GM21786 (cell line): Measurements from ENCODE around the gene SYAP1.
"Not testable (repeated sequence)": the region's sequence is repeated elsewhere in the genome, so short reads cannot be mapped to it uniquely, and the experiment has no call there.

Source experiments
- ATAC-seq: cut with Tn5 transposase; IDR thresholded peaks from one replicate; pipeline ENCODE4 v1.9.1; 2021; ENCODE audit not compliant: unreplicated experiment

SYAP1 gene, protein sequence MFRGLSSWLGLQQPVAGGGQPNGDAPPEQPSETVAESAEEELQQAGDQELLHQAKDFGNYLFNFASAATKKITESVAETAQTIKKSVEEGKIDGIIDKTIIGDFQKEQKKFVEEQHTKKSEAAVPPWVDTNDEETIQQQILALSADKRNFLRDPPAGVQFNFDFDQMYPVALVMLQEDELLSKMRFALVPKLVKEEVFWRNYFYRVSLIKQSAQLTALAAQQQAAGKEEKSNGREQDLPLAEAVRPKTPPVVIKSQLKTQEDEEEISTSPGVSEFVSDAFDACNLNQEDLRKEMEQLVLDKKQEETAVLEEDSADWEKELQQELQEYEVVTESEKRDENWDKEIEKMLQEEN

DNA sequence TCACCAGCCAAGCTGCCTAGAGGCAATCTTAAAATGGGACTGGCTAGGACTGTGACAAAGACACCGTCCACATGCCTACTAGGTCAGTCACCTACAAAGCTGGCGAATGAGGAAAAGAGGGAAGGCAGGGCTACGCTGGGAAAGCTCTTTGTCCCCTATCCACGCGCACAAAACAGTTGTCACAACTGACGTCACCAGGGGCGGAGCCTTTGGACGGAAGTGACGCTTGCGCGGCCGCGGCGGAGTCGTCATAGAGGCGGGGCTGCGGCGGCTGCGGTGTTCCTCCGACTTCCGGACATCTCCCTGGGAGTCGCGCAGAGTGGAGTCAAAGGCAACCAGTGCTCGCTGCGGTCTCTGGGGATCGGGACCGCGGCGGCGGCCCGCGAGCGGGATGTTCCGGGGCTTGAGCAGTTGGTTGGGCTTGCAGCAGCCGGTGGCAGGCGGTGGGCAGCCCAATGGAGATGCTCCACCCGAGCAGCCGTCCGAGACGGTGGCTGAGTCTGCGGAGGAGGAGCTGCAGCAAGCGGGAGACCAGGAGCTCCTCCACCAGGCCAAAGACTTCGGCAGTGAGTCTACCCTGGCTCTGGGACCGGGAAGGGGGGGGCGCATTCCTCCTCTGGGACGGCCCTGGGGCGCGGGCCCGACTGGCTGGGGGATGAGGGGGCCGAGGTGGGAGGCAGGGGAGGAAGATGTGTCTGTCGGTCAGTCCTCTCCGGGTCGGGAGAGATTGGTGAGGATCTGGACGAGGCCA is at the start of gene SYAP1:
SYAP1 (plus strand) TSS at position 279 of the 751 bp plus-strand sequence; CDS start at position 392, 113 bp downstream.
- peak; percentile 99 for ATAC-seq

DNA sequence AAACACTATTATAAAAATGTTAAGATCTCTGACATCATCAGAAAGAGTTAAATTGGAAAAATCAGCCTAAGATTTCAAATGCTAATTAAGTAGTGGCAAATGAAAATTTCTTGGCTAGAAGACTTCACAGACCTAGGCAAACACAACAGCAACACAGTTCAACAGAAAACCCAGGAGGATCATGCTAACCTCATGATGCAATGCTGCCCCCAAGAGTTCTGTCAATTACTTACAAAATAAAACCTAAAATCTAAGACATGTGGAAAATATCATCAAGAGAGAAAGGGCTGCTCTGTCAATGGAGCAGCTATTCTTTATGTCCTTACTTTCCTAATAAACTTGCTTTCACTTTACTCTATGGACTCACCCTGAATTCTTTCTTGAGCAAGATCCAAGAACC is 48.4 kb upstream of the SYAP1 start:
- ATAC-seq = no peak

DNA sequence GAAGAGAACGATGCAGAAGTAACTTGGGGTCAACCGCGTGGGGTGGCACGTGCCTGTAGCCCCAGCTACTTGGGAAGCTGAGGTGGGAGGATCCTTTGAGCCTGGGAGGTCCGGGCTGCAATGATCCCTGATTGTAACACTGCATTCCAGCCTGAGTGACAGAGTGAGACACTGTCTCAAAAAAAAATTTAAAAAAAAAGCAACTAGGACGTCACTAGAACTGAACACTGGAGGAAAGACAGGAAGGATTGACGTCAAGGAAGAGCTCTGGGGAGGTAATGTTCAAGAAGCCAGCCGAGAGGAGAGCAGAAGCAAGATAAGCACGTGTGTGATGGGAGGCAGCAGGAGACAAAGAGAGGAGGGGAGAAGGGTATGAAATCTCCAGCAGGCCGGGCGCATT is 40.7 kb upstream of the SYAP1 start:
- ATAC-seq = no peak

DNA sequence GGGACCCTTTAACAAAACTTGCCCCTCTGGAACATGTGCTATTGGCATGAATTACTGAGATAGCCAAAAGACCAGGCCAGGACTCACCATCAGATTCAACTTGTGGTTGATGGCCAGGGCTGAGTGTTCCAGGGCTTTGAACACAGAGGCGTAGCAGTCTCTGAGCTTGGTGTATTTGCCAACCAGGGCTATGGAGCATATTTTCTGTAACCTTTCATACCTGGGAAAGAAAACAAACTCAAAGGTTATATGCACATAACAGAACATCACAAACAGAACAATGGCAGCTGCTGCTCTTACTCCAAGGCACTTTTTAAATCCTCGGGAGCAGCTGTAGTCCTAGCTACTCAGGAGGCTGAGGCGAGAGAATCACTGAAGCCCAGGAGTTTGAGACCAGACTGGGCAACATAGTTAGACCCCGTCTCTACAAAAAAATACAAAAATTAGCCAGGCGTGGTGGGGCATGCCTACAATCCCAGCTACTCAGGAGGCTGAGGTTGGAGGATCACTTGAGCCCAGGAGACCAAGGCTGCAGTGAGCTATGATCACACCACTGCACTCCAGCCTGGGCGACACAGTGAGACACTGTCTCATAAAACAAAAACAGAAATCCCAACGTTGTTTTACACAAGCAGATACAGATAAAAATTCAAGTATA is 36.3 kb upstream of the SYAP1 start:
- no peak for ATAC-seq

DNA sequence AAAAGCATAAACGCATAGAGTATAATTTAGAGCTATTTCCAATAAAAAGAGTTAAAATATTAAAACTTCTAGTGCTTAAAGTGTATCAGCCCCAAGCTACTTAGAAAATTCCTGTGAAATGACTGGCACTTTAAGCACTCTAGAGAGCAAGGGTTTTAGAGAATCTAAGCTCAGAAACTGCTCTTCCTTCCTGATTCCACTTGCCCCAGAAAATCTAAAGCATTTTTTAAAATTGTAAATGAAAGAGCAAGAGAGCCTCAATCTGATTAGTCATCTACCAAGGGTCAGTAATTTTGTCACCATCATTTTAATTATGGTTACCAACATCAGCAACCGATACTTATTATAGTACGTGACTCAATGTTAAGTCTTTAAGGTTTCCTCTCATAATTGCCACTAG is 31.9 kb upstream of the SYAP1 start:
- ATAC-seq = no peak

DNA sequence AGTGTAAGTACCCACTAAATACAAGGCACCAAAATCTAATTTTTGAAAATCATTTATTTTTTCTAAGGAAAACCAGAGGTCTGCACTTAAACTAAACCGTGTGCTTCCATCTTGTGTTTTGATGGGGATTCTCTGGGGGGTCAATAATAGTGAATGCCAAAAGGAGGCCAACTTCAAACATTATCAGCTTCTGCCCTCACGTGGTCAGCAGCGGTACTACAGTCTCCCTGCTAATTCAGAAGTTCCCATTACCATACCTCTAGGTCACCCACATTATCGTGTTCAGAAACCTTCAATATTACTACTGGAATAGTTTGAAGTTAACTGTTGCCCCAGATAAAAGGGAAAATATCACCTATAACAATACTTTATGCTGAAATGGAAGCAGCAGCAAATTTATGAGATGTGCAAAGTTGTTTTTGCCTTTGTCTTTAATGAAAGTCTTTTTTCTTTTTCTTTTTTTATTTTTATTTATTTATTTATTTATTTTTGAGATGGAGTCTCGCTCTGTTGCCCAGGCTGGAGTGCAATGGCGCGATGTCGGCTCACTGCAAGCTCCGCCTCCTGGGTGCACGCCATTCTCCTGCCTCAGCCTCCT is 24.2 kb upstream of the SYAP1 start:
- peak; percentile 89 for ATAC-seq

DNA sequence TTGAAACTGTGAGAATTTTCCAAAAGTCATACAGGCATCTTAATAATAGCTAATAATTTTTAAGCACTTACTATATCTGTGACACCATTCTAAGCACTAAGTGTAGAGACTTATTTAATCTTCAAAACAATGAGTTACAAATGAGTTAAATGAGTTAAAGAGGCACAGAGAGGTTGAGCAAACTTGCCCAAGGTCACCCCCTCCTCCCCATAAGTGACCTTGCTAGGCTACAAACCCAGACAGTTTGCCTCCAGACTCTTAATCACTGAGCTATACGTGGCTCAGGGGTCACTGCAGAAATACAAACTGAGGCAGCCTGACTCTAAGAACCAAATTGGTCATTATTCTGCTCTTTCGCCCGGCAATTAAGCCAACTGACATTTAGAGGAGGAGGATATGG is 22.5 kb upstream of the SYAP1 start:
- no peak for ATAC-seq

DNA sequence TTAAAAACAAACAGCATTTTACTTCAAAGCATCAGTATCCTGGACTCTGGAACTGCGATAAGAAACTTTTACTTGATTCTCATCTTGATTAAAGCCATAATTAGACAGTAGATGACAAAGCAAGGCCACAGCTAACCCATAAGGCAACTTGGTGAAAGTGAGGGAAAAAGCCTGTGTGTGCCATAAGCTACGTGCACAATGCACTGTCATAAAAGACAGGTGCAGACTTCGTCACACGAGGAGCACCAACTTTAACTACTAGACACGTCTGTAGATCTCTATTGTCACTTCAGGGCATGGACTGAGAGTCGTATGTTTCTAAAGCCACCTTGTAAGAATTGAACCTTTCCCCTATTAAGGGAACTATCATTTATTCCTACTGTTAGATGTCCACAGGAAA is 20.0 kb upstream of the SYAP1 start:
- ATAC-seq = no peak

DNA sequence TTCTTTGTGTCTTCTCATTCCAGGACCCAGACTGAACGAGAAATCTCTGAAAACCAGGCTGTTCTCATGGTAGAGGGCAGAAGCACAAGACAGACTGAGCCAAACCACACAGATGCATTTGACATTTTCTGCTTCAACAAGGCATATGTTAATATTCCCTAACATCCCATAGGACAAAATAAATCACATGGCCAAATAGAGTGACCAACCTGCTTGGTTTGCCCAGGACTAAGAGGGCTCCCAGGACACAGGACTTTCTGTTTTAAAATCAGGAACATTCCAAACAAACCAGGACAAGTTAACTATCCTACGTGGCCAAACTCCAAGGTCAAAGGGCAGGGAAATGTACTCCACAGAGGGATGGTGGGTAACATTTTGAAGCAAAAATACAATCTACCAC is 18.7 kb upstream of the SYAP1 start:
- no peak for ATAC-seq

DNA sequence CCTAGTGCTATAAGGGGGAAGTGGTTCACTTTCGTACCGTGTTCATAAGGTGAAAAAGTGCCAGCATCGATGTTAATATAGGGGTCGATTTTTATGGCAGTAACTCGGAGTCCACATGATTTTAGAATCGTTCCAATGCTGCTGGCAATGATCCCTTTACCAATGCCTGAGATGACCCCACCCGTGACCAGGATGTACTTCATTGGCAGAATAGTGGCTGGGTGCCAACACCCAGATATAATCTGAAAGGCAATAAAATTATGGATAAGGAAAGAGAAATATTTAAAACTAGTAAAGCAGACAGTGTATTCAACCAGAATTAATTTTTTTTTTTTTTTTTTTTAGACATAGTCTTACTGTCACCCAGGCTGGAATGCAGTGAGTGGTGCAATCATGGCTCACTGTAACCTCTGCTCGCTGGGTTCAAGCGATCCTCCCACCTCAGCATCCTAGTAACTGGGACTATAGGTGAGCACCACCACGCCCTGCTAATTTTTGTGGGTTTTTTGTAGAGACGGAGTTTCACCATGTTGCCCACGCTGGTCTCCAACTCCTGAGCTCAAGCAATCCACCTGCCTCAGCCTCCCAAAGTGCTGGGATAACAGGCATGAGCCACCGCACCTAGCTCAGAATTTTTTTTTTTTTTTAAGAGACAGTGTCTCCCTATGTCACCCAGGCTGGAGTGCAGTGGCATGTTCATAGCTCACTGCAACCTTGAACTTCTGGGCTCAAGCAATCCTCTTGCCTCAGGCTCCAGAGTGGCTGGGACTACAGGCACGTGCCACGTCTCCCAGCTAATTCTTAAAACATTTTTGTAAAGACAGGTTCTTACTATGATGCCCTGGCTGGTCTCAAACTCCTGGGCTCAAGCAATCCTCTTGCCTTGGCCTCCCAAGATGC is 16.5 kb upstream of the SYAP1 start:
- ATAC-seq = no peak

DNA sequence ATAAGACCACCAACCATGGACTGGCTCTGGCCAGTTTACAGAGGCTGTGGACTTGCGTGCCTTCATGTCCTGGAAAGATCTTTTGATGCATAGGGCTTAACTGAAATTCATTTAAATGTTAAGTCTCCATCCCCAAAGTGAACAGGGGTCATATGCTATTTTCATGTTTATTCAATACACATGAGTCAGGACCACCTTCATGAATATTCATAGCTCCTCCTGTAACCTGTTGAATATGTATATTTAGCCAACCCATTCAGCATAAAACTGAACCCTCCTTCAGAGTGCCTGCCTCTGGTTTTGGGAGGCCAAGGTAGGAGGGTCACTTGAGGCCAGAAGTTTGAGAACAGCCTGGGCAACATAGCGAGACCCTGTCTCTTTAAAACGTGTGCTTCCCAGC is 14.0 kb upstream of the SYAP1 start:
- ATAC-seq = no peak

DNA sequence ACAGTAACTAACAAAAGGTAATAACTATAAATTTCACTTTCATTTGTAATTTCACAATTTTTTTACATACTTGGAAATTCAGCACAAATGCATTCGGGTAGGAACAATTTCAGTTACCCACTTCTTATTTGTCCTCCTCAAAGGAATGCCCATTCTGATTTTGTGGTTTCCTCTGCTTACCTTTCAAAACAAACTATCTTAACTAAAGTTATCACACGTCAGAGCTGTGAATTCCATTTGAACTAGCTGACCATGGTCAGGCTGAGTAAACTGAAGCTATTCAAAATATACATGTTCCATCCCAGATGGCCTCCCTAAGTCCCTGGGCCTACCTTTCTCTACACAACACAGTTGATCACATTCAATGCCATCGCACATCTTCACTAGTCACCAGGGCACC is 11.4 kb upstream of the SYAP1 start:
- ATAC-seq = no peak

DNA sequence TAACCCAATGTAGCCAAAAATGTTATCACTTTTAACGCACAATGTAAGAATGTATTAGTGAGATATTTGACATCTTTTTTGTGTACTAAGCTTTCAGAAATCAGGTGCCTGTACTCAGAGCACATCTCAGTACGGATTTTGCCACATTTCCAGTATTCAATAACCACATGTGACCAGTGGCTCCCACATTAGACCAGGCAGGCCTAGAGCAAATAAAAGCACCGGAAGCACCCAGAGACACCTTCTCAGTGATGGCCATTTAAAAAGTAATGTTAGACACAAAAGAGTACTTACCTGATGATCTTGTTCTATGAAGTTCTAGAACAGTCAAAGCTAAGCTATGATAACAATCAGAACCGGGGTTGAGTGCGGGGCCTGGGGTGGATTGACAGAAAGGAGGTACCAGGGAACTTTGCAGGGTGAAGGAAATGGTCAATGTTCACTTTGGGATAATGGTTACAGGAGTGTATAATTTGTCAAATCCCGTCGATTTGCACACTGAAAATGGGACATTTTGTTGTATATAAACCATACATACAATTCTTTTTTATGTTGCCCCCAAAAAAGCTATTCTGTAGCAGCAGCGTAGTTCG is 8.1 kb upstream of the SYAP1 start:
- ATAC-seq = no peak

DNA sequence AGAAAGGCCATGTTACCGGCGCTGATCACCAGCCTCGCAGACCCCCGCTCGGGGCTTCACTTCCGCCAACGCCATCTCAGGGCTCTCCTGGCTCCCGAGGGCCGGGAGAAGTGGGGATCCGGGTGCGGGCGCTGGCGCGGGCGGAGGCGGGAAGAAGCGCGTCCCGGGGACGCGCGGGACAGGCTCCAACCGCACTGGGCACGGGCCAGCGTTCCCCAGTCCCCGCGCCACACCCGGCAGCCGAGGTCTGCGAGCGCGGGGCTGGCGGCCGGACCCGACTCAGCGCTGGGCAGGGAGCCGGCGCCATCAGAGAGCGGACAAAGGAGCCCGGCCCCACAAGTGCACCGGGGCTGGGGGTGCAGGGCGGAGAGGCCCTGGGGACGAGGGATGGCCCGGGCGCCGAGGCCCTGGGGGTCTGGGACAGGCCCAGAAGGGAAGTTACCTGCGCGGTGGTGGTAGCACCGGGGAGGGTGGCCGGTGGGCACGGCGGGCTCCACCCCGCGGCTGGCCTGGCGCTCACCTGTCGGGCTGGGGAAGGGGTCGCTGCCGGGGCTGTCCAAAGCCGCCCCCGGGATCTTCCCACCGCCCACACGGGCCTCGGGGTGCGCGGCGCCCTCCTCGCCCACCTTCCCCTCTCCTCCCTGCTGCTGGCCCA is 7.4 kb upstream of the SYAP1 start:
- peak; percentile 26 for ATAC-seq

DNA sequence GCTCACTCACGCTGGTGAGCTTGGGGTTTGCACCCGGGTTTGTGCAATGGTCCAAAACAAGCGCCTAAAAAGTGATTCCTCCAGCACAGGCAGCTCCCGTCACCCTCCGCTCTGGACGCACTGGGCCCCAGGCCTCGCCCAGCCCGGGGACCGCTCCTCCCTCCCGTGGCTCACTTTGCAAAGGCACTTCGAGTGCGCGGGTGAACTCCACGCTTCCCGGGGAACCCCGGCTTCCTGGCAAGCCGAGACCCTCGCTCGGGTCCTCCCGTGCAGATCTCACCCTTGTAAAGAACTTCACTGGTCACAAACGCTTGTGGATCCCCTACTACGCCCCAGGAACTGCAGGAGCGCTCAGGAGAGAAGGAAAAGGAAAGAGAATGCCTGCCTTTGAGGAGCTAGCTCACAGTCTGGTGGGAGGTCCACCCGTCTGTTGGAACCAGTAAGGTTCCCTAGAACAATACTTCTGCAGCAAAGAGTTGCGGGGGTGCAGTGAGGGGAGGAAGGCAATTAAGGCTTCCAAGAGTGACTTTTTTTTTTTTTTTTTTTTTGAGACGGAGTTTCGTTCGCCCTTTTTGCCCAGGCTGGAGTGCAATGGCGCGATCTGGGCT is 6.8 kb upstream of the SYAP1 start, which contains the start of gene CTPS2:
CTPS2 (minus strand) TSS at position 122 of the 608 bp plus-strand sequence. CDS start 9,767 bp downstream, outside the sequence.
- ATAC-seq = peak; percentile 64

DNA sequence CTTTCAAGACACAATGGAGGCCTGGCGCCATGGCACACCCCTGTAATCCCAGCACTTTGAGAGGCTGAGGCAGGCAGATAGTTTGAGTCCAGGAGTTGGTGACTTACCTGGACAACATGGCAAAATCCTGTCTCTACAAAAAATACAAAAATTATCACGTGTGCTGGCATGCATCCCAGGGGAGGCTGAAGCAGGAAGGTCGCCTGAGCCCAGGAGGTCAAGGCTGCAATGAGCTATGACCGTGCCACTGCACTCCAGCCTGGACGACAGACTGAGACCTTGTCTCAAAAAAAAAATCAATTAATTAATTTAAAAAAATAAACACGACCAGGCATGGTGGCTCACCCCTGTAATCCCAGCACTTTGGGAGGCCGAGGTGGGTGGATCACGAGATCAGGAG is 4.9 kb upstream of the SYAP1 start:
- no peak for ATAC-seq

DNA sequence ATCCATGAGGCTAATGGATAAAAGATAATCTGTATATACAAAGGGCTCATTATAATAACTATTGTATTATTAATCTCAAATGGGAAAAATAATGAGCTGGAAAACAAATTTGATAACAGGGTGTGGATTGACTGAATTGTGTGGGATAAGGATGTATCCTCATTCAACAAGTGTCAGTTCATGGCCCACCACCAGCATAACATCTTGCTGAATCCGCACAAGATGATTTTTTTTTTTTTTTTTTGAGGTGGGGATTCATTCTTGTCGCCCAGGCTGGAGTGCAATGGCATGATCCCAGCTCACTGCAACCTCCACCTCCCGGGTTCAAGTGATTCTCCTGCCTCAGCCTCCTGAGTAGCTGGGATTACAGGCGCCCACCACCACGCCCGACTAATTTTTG is 3.8 kb upstream of the SYAP1 start:
- not testable (repeated sequence) for ATAC-seq

DNA sequence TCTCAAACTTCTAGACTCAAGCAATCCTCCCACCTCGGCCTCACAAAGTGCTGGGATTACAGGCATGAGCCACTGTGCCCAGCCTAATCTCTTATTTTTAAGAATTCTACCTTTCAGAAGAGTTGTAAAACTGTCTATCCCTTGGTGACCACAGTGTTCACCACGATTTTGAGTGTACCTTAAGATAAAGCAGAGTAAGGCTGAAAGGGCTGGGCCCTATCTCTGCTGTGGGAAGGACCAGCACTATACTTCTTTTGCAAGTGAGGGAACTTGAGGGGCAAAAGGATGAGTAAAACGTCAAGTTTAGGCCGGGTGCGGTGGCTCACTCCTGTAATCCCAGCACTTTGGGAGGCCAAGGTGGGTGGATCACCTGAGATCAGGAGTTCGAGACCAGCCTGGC is 3.0 kb upstream of the SYAP1 start:
- ATAC-seq = not testable (repeated sequence)

DNA sequence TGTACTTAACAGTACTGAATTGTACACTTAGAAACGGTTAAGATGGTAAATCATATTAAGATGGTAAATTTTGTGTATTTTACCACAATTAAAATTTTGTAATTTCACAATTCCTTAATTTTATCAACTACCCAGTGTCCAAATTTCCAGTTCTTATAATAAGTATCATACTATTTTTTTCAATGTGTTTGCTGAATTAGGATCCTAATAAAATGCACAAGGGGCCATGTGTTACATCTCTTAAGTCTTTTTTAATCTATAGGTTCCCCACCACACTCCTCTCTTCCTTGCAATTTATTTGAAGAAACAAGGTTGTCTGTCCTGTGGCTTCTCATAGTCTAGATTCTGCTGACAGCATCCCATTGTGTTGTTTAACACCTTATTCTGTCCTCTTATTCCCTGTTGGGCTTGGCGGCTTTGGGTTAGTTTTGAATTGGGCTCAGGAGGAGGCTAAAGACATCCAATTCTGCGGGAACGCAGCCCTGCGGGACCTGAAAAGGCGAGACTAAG is 533 bp upstream of the SYAP1 start:
- peak; percentile 29 for ATAC-seq
